ENCODE measurements around the gene DNAH9. TPM values are rescaled to one million over a fixed set of nuclear protein-coding genes. Genes with fewer than 3 reads are reported as not detected.

Gene DNAH9, protein sequence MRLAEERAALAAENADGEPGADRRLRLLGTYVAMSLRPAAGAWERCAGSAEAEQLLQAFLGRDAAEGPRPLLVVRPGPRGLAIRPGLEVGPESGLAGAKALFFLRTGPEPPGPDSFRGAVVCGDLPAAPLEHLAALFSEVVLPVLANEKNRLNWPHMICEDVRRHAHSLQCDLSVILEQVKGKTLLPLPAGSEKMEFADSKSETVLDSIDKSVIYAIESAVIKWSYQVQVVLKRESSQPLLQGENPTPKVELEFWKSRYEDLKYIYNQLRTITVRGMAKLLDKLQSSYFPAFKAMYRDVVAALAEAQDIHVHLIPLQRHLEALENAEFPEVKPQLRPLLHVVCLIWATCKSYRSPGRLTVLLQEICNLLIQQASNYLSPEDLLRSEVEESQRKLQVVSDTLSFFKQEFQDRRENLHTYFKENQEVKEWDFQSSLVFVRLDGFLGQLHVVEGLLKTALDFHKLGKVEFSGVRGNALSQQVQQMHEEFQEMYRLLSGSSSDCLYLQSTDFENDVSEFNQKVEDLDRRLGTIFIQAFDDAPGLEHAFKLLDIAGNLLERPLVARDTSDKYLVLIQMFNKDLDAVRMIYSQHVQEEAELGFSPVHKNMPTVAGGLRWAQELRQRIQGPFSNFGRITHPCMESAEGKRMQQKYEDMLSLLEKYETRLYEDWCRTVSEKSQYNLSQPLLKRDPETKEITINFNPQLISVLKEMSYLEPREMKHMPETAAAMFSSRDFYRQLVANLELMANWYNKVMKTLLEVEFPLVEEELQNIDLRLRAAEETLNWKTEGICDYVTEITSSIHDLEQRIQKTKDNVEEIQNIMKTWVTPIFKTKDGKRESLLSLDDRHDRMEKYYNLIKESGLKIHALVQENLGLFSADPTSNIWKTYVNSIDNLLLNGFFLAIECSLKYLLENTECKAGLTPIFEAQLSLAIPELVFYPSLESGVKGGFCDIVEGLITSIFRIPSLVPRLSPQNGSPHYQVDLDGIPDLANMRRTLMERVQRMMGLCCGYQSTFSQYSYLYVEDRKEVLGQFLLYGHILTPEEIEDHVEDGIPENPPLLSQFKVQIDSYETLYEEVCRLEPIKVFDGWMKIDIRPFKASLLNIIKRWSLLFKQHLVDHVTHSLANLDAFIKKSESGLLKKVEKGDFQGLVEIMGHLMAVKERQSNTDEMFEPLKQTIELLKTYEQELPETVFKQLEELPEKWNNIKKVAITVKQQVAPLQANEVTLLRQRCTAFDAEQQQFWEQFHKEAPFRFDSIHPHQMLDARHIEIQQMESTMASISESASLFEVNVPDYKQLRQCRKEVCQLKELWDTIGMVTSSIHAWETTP (N-terminal part only)
- polyA plus RNA-seq: 0.37 to 0.46 TPM (median 0.42 TPM) in 3 replicates
- polyA plus RNA-seq (2011; ENCODE audit: low read depth): 0.22 TPM
- 0.28 and 0.31 TPM in 2 replicates for polyA plus RNA-seq (2011; cell fraction: cytosol; rRNA removed)
- polyA plus RNA-seq (2011; cell fraction: nucleus; rRNA removed): 0.17 and 0.20 TPM in 2 replicates
- polyA plus RNA-seq (2012; ENCODE audit: low replicate concordance): 0.29 and 0.31 TPM in 2 replicates
- 0.30 to 0.40 TPM (median 0.35 TPM) in 3 replicates for polyA minus RNA-seq
- polyA minus RNA-seq (2011; cell fraction: cytosol; rRNA and poly(A)+ RNA removed): not detected
- 0.16 TPM in 1 of 2 replicates, not detected in the other for polyA minus RNA-seq (2011; cell fraction: nucleus; rRNA and poly(A)+ RNA removed)

DNA sequence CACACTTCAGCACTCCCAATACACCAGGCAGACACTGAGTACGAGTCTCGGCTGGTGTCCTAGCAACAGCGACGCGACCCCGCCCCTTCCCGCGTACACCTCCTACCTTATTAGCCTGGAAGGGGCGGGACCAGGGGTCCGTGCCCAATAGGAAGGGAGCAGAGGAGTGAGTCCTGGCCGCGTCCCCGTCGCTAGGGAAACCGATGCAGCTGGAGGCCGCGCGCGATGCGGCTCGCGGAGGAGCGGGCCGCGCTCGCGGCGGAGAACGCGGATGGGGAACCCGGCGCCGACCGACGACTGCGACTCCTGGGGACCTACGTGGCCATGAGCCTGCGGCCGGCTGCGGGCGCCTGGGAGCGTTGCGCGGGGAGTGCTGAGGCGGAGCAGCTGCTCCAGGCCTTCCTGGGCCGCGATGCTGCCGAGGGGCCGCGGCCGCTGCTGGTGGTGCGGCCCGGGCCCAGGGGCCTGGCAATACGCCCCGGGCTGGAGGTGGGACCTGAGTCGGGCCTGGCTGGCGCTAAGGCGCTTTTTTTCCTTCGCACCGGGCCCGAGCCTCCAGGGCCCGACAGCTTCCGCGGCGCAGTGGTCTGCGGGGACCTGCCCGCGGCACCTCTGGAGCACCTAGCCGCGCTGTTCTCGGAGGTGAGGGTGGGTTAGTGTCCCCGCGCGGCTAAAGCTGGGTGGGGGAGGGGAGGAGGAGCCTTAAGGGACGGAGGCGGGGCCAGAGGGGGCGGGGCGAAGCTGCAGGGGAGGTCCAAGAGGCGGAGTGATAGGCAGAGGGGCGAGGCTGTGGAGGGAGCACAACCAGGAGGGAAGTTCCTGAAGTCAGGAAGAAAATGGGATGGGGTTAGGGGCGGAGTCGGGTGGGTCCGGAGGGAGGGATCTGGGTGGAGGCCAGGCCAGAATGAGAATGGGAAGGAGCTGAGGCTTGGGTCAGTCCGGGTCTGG, at the start of gene DNAH9:
Gene DNAH9 (plus strand): TSS at position 197 of the 948 bp plus-strand sequence. CDS start 29 bp downstream, at position 226.
- TF ChIP-seq CTCF (optimal IDR thresholded peaks at IDR 0.05 in 1 of 3, IDR thresholded peaks at IDR 0.05 in 1 of 3, conservative IDR thresholded peaks at IDR 0.05 in 1 of 3; ENCODE audit: extremely low read depth in 1 of 3, insufficient read depth in 2 of 3, low read length in 3 of 3): no peak
- no peak for TF ChIP-seq EZH2 (IDR thresholded peaks at IDR 0.05; ENCODE audit: low read length)
- Histone ChIP-seq H4K20me1 (ENCODE audit: control insufficient read depth, extremely low read depth, insufficient read depth, low read length) (no peaks in the 10 kb centered on the region), H3K79me2 (ENCODE audit: control insufficient read depth, insufficient read depth, low read length) (no peaks in the 10 kb centered on the region), H3K36me3 (ENCODE audit: control insufficient read depth in 2 of 2, extremely low read depth in 1 of 2, insufficient read depth in 2 of 2, low read length in 2 of 2) (no peaks in the 10 kb centered on the region), H2AFZ (ENCODE audit: control insufficient read depth, low read length) (peak within 1 kb of the TSS; percentile 60), H3K4me1 (ENCODE audit: control insufficient read depth, extremely low read depth, insufficient read depth, low read length) (no peaks in the 10 kb centered on the region), H3K9me3 (ENCODE audit: control insufficient read depth, low read depth, low read length) (no peaks in the 10 kb centered on the region), H3K27ac (ENCODE audit: control insufficient read depth, insufficient read depth, low read length) (no peak within 1 kb of the TSS), H3K9me1 (ENCODE audit: control insufficient read depth, extremely low read depth, insufficient read depth, low read length) (no peaks in the 10 kb centered on the region), H3K4me3 (ENCODE audit: control insufficient read depth in 2 of 3, extremely low read depth in 1 of 3, insufficient read depth in 2 of 3, low read depth in 1 of 3, low read length in 3 of 3) (peak within 1 kb of the TSS; percentile 22 to 59 (median 43)), H3K27me3 (ENCODE audit: control insufficient read depth, extremely low read depth, insufficient read depth, low read length) (no peaks in the 10 kb centered on the region), H3K9ac (ENCODE audit: control insufficient read depth, extremely low read depth, insufficient read depth, low read length) (peak within 1 kb of the TSS; percentile 16), H3K4me2 (ENCODE audit: control insufficient read depth, extremely low read depth, insufficient read depth, low read depth, low read length) (peak within 1 kb of the TSS; percentile 70)
- DNase-seq (ENCODE audit: low read depth, low spot score) (peak; percentile 7), FAIRE-seq (no peak)
- dilution Hi-C loops (cut with MboI; ENCODE audit: extremely low pct_ligation_motif_present, low sequenced_read_pairs): no loop called here
